NCI-H69 (cell line): ENCODE results near the gene RFX3.

ENCODE experiments used
- DNase-seq: peaks from one replicate; lab custom pipeline; 2025; lab: John Stamatoyannopoulos, UW

Gene RFX3

GRCh38 chr9:3434594-3434993 lies 91.2 kb downstream of the RFX3 start:
- DNase-seq = no peak

GRCh38 chr9:3433754-3434153 lies 92.0 kb downstream of the RFX3 start:
- DNase-seq = no peak

- DNase-seq = no peak
These were observed 92.7 kb downstream of the RFX3 start for GRCh38 chr9:3433066-3433465.

- no peak for DNase-seq
These were observed 93.9 kb downstream of the RFX3 start for GRCh38 chr9:3431890-3432289.

- DNase-seq = no peak
These were observed 105.9 kb downstream of the RFX3 start for GRCh38 chr9:3419893-3420292.

- peak; percentile 71 for DNase-seq
These were observed 109.9 kb downstream of the RFX3 start for GRCh38 chr9:3415906-3416305.

GRCh38 chr9:3413984-3414383 lies 111.8 kb downstream of the RFX3 start:
- DNase-seq = no peak

- DNase-seq = peak; percentile 55
These were observed 115.3 kb downstream of the RFX3 start for GRCh38 chr9:3410461-3410860.

GRCh38 chr9:3409453-3409852 lies 116.3 kb downstream of the RFX3 start:
- DNase-seq = no peak

- DNase-seq = peak; percentile 77
These were observed 122.5 kb downstream of the RFX3 start for GRCh38 chr9:3403315-3403714.

- DNase-seq = peak; percentile 99
These were observed 124.4 kb downstream of the RFX3 start for GRCh38 chr9:3401221-3401954.

GRCh38 chr9:3398232-3398648 lies 127.6 kb downstream of the RFX3 start:
- peak; percentile 49 for DNase-seq

- DNase-seq = no peak
These were observed 128.0 kb downstream of the RFX3 start for GRCh38 chr9:3397766-3398165.

GRCh38 chr9:3391414-3391813 lies 134.4 kb downstream of the RFX3 start:
- peak; percentile 41 for DNase-seq

GRCh38 chr9:3386753-3387152 lies 139.0 kb downstream of the RFX3 start:
- DNase-seq = no peak

- DNase-seq = no peak
These were observed 139.9 kb downstream of the RFX3 start for GRCh38 chr9:3385871-3386270.

- DNase-seq = no peak
These were observed 154.0 kb downstream of the RFX3 start for GRCh38 chr9:3371842-3372241.

- DNase-seq = peak; percentile 40
These were observed 155.1 kb downstream of the RFX3 start for GRCh38 chr9:3370715-3371114.

GRCh38 chr9:3367185-3367584 lies 158.6 kb downstream of the RFX3 start:
- peak; percentile 50 for DNase-seq

GRCh38 chr9:3361689-3362392 lies 164.0 kb downstream of the RFX3 start:
- no peak for DNase-seq

- no peak for DNase-seq
These were observed 164.7 kb downstream of the RFX3 start for GRCh38 chr9:3361116-3361515.

GRCh38 chr9:3360245-3360644 lies 165.6 kb downstream of the RFX3 start:
- no peak for DNase-seq

- no peak for DNase-seq
These were observed 166.0 kb downstream of the RFX3 start for GRCh38 chr9:3359778-3360177.
